GM23338 (cell line): ENCODE data around the gene HTT. TPM values are rescaled to one million over a fixed set of nuclear protein-coding genes. Genes with fewer than 3 reads are reported as not detected.

ENCODE experiments used
- ATAC-seq: fragments of 200-7000 bp; cut with Tn5 transposase; 3 replicates; pipeline ENCODE4 v1.9.1; 2020
- DNase-seq: peaks from one replicate; pipeline ENCODE4 v3.0.0-alpha.2; 2015; ENCODE audit warnings: low spot score
- H2AFZ ChIP-seq: fragments of 200-600 bp; sonication (generic); 2 replicates; pipeline ENCODE4 v1.8.0; 2016; ENCODE audit warnings: antibody characterized with exemption, mild to moderate bottlenecking, moderate library complexity
- H3F3A ChIP-seq: fragments of 200-600 bp; sonication (generic); replicated peaks from 2 replicates; pipeline ENCODE4 v1.8.0; 2017; ENCODE audit warnings: antibody characterized with exemption, mixed run types, low read depth
- H3K27ac ChIP-seq: fragments of 200-600 bp; sonication (generic); 2 replicates; pipeline ENCODE4 v1.6.1; 2016; ENCODE audit warnings: low read depth
- H3K27me3 ChIP-seq: fragments of 200-600 bp; sonication (generic); 2 replicates; pipeline ENCODE4 v1.8.0; 2016; ENCODE audit warnings: mild to moderate bottlenecking, mixed run types, moderate library complexity; ENCODE audit not compliant: insufficient read depth
- H3K36me3 ChIP-seq: fragments of 200-600 bp; sonication (generic); 2 replicates; pipeline ENCODE4 v1.8.0; 2016; ENCODE audit warnings: mild to moderate bottlenecking; ENCODE audit not compliant: insufficient read depth
- H3K4me1 ChIP-seq: fragments of 200-600 bp; sonication (generic); 2 replicates; pipeline ENCODE4 v1.8.0; 2016; ENCODE audit warnings: mild to moderate bottlenecking, moderate library complexity; ENCODE audit not compliant: insufficient read depth
- H3K4me2 ChIP-seq: fragments of 200-600 bp; sonication (generic); 2 replicates; pipeline ENCODE4 v1.7.1; 2017; ENCODE audit warnings: mixed run types
- H3K4me3 ChIP-seq: fragments of 200-600 bp; sonication (generic); 2 replicates; pipeline ENCODE4 v1.6.1; 2016; ENCODE audit warnings: mixed run types
- H3K79me2 ChIP-seq: fragments of 200-600 bp; sonication (generic); replicated peaks from 2 replicates; pipeline ENCODE4 v1.8.0; 2017; ENCODE audit warnings: mild to moderate bottlenecking; ENCODE audit not compliant: insufficient read depth
- H3K9me2 ChIP-seq: fragments of 200-600 bp; sonication (generic); 2 replicates; pipeline ENCODE4 v1.8.0; 2017; ENCODE audit not compliant: insufficient read depth
- H4K20me1 ChIP-seq: fragments of 200-600 bp; sonication (generic); replicated peaks from 2 replicates; pipeline ENCODE4 v1.8.0; 2017; ENCODE audit warnings: mild to moderate bottlenecking; ENCODE audit not compliant: insufficient read depth
- H3K27ac Mint-ChIP-seq: 2 replicates; pipeline ENCODE4 v1.8.0; 2020; ENCODE audit warnings: inconsistent platforms, mild to moderate bottlenecking, moderate library complexity, mixed read lengths
- H3K27me3 Mint-ChIP-seq: 3 replicates; pipeline ENCODE4 v1.8.0; 2022; ENCODE audit warnings: low read depth, mild to moderate bottlenecking, moderate library complexity, mixed read lengths, inconsistent platforms; ENCODE audit not compliant: insufficient read depth, poor library complexity
- H3K36me3 Mint-ChIP-seq: 3 replicates; pipeline ENCODE4 v1.8.0; 2021; ENCODE audit warnings: low read depth, mild to moderate bottlenecking, inconsistent platforms, moderate library complexity, mixed read lengths
- H3K4me1 Mint-ChIP-seq: 3 replicates; pipeline ENCODE4 v1.8.0; 2020; ENCODE audit warnings: mild to moderate bottlenecking, inconsistent platforms, mixed read lengths
- H3K4me3 Mint-ChIP-seq: 3 replicates; pipeline ENCODE4 v1.8.0; 2021; ENCODE audit warnings: moderate library complexity, mild to moderate bottlenecking, inconsistent platforms, mixed read lengths
- H3K9me3 Mint-ChIP-seq: 3 replicates; pipeline ENCODE4 v1.8.0; 2020; ENCODE audit warnings: moderate library complexity, mild to moderate bottlenecking, inconsistent platforms, mixed read lengths
- CREB1 ChIP-seq: fragments of 250-450 bp; sonication (Bioruptor Pico); IDR thresholded peaks from 2 replicates; pipeline ENCODE4 v1.5.0; 2020; ENCODE audit warnings: low read depth, mild to moderate bottlenecking, moderate library complexity
- CTCF ChIP-seq, 2 experiments: fragments of 200-600 bp in 1 of 2; sonication (generic) in 1 of 2; conservative IDR thresholded peaks; 2 replicates each; pipeline versions ENCODE4 v1.5.1 to v1.6.1; 2016 to 2017; ENCODE audit warnings: antibody characterized with exemption in 2 of 2, low read depth in 2 of 2, mild to moderate bottlenecking in 2 of 2, moderate library complexity in 1 of 2
- ETS1 ChIP-seq: IDR thresholded peaks from 2 replicates; pipeline ENCODE4 v1.6.1; 2016; ENCODE audit warnings: antibody characterized with exemption
- EZH2 ChIP-seq: fragments of 200-600 bp; sonication (generic); IDR thresholded peaks from one replicate; pipeline ENCODE4 v1.8.0; 2017; ENCODE audit warnings: antibody characterized with exemption, mild to moderate bottlenecking, low read depth; ENCODE audit not compliant: unreplicated experiment
- EZH2phosphoT487 ChIP-seq: fragments of 200-600 bp; sonication (generic); IDR thresholded peaks from one replicate; pipeline ENCODE4 v1.8.1; 2018; ENCODE audit warnings: antibody characterized with exemption; ENCODE audit not compliant: unreplicated experiment
- NANOG ChIP-seq: IDR thresholded peaks from 2 replicates; pipeline ENCODE4 v1.6.1; 2016; ENCODE audit warnings: antibody characterized with exemption, borderline replicate concordance
- REST ChIP-seq: IDR thresholded peaks from one replicate; pipeline ENCODE4 v1.6.1; 2018; ENCODE audit warnings: antibody characterized with exemption; ENCODE audit not compliant: unreplicated experiment
- STAT1 ChIP-seq: IDR thresholded peaks from one replicate; pipeline ENCODE4 v1.6.1; 2016; ENCODE audit warnings: antibody characterized with exemption; ENCODE audit not compliant: unreplicated experiment
- polyA plus RNA-seq: library from polyadenylated mRNA; unstranded; fragments of >200 nt; fragmentation: Nextera tagmentation; extraction: Ambion mirVana; gene quantifications from 2 replicates; pipeline ENCODE4 v1.2.1, GENCODE V29; 2016
- total RNA-seq: library from RNA; depleted of rRNA; stranded (reverse); fragments of >200 nt; shearing (Covaris generic); gene quantifications from 2 replicates; pipeline ENCODE4 v1.2.3, GENCODE V29; 2014

Gene HTT
- total and polyA plus RNA-seq, 2 experiments from 2014 or later = 26.6 to 67.7 TPM

- Histone ChIP-seq H3K9me2 (no peaks in the 10 kb centered on the region), H3K27ac (no peak overlapping the region), H3K79me2 (no peaks in the 10 kb centered on the region), H2AFZ (no peak overlapping the region), H3K36me3 (peaks cover 38% of the 10 kb centered on the region), H3K4me2 (no peak overlapping the region), H3K4me1 (no peaks in the 10 kb centered on the region), H3K27me3 (no peaks in the 10 kb centered on the region), H3F3A (no peaks in the 10 kb centered on the region), H4K20me1 (no peaks in the 10 kb centered on the region; the same call in 1 of the 2 replicates), H3K4me3 (no peak overlapping the region)
- Mint-ChIP-seq H3K4me3 (no peak overlapping the region), H3K27ac (no peak overlapping the region), H3K9me3 (no peaks in the 10 kb centered on the region; the same call in 2 of the 3 replicates), H3K27me3 (no peaks in the 10 kb centered on the region), H3K36me3 (peaks cover 39% of the 10 kb centered on the region), H3K4me1 (no peaks in the 10 kb centered on the region)
- no peak for TF ChIP-seq STAT1
- TF ChIP-seq EZH2phosphoT487 = no peak
- no peak for TF ChIP-seq CTCF (conservative IDR thresholded peaks at IDR 0.05; ENCODE audit: low read depth in 2 of 2)
- TF ChIP-seq CREB1 = no peak
- TF ChIP-seq REST = no peak
- TF ChIP-seq ETS1 = no peak
- TF ChIP-seq NANOG = no peak
- TF ChIP-seq EZH2 = no peak
- ATAC-seq (no peak), DNase-seq (no peak)
Measured at GRCh38 chr4:3205995-3206394, 131.5 kb downstream of the HTT start.

- no peak for DNase-seq
- no peak overlapping the region for H3K4me3 Mint-ChIP-seq
- peaks cover 39% of the 10 kb centered on the region for H3K36me3 Mint-ChIP-seq
Measured at GRCh38 chr4:3206439-3207100, 132.1 kb downstream of the HTT start.

More at GRCh38 chr4:3206439-3207100, 132.1 kb downstream of the HTT start:
- ATAC-seq = no peak
- Histone ChIP-seq H3F3A (no peaks in the 10 kb centered on the region), H2AFZ (no peak overlapping the region), H3K9me2 (no peaks in the 10 kb centered on the region), H3K4me2 (no peak overlapping the region), H3K4me1 (no peaks in the 10 kb centered on the region), H3K4me3 (no peak overlapping the region), H3K27me3 (no peaks in the 10 kb centered on the region), H3K36me3 (peaks cover 42% of the 10 kb centered on the region), H3K79me2 (no peaks in the 10 kb centered on the region), H3K27ac (no peak overlapping the region), H4K20me1 (no peaks in the 10 kb centered on the region; the same call in 1 of the 2 replicates)
- H3K27ac Mint-ChIP-seq = no peak overlapping the region
- H3K9me3 Mint-ChIP-seq = no peaks in the 10 kb centered on the region; the same call in 2 of the 3 replicates
- no peaks in the 10 kb centered on the region for H3K4me1 Mint-ChIP-seq
- H3K27me3 Mint-ChIP-seq = no peaks in the 10 kb centered on the region
- TF ChIP-seq CTCF (conservative IDR thresholded peaks at IDR 0.05; ENCODE audit: low read depth in 2 of 2) = no peak
